ENCODE measurements around the gene UNK.

The UNK gene

GRCh38 chr17:75840799-75841164, 56.2 kb downstream of the UNK start:
- no peak for TF ChIP-seq NFIC (IDR thresholded peaks at IDR 0.05)
- no peak for TF ChIP-seq TAF1 (IDR thresholded peaks at IDR 0.05; ENCODE audit: low read depth)
- TF ChIP-seq USF1 (IDR thresholded peaks at IDR 0.05) = no peak
- no peak for TF ChIP-seq ZBTB7A (IDR thresholded peaks at IDR 0.05; ENCODE audit: low read depth)
- TF ChIP-seq MAX (IDR thresholded peaks at IDR 0.05) = no peak
- no peak for TF ChIP-seq CEBPB (IDR thresholded peaks at IDR 0.05)

GRCh38 chr17:75842411-75842810, 57.8 kb downstream of the UNK start:
- no peak for TF ChIP-seq TAF1 (IDR thresholded peaks at IDR 0.05; ENCODE audit: low read depth)

- TF ChIP-seq EGR1 (IDR thresholded peaks at IDR 0.05) (no peak), TCF12 (IDR thresholded peaks at IDR 0.05; ENCODE audit: low read depth) (no peak), TAF1 (IDR thresholded peaks at IDR 0.05; ENCODE audit: low read depth) (no peak), USF1 (IDR thresholded peaks at IDR 0.05) (no peak), RAD21 (IDR thresholded peaks at IDR 0.05; ENCODE audit: low read depth) (no peak), MAX (IDR thresholded peaks at IDR 0.05) (no peak)
These were observed 58.5 kb downstream of the UNK start for GRCh38 chr17:75842963-75843576.

- TF ChIP-seq CEBPB (IDR thresholded peaks at IDR 0.05) (no peak), TAF1 (IDR thresholded peaks at IDR 0.05; ENCODE audit: low read depth) (no peak), ZBTB7A (IDR thresholded peaks at IDR 0.05; ENCODE audit: low read depth) (no peak), CREB1 (IDR thresholded peaks at IDR 0.05; ENCODE audit: low read depth) (no peak), TEAD4 (IDR thresholded peaks at IDR 0.05) (no peak), FOXM1 (IDR thresholded peaks at IDR 0.05; ENCODE audit: borderline replicate concordance, low read depth) (no peak), EP300 (IDR thresholded peaks at IDR 0.05; ENCODE audit: borderline replicate concordance) (no peak), EGR1 (IDR thresholded peaks at IDR 0.05) (no peak), REST (IDR thresholded peaks at IDR 0.05; ENCODE audit: low read depth) (no peak), NFIC (IDR thresholded peaks at IDR 0.05) (no peak), TCF12 (IDR thresholded peaks at IDR 0.05; ENCODE audit: low read depth) (no peak), YY1 (IDR thresholded peaks at IDR 0.05; ENCODE audit: low read depth) (no peak), MAX (IDR thresholded peaks at IDR 0.05) (no peak), USF1 (IDR thresholded peaks at IDR 0.05) (no peak), RAD21 (IDR thresholded peaks at IDR 0.05; ENCODE audit: low read depth) (no peak)
These were observed 59.2 kb downstream of the UNK start, which contains the start of gene UNC13D for GRCh38 chr17:75843577-75844529. TSS of gene UNC13D (minus strand) at chr17:75844404. CDS start at chr17:75844337, 67 bp downstream.

GRCh38 chr17:75844530-75845057, 60.0 kb downstream of the UNK start:
- peak; percentile 68; the same call in 1 of the 2 replicates for TF ChIP-seq YY1 (IDR thresholded peaks at IDR 0.05; ENCODE audit: low read depth)
- TF ChIP-seq ZBTB7A (IDR thresholded peaks at IDR 0.05; ENCODE audit: low read depth) = peak; percentile 96
- TF ChIP-seq USF1 (IDR thresholded peaks at IDR 0.05) = no peak
- TF ChIP-seq EP300 (IDR thresholded peaks at IDR 0.05; ENCODE audit: borderline replicate concordance) = peak; percentile 88
- peak; percentile 99 for TF ChIP-seq TEAD4 (IDR thresholded peaks at IDR 0.05)
- TF ChIP-seq TCF12 (IDR thresholded peaks at IDR 0.05; ENCODE audit: low read depth) = peak; percentile 93
- no peak for TF ChIP-seq REST (IDR thresholded peaks at IDR 0.05; ENCODE audit: low read depth)
- TF ChIP-seq FOXM1 (IDR thresholded peaks at IDR 0.05; ENCODE audit: borderline replicate concordance, low read depth) = peak; percentile 62; the same call in 1 of the 2 replicates
- peak; percentile 96 for TF ChIP-seq NFIC (IDR thresholded peaks at IDR 0.05)
